Fibroblast of lung (primary cell): ENCODE results near the gene IFIT5. TPM values are rescaled to one million over a fixed set of nuclear protein-coding genes. Genes with fewer than 3 reads are reported as not detected.

ENCODE experiments used
- DNase-seq, 2 donors: peaks; one replicate each; pipeline versions ENCODE4 v3.0.0 to v3.0.0-alpha.2; 2010; ENCODE audit warnings: low read depth in 2 of 2
- H2AFZ ChIP-seq: 2 replicates; pipeline ENCODE4 v1.5.1; 2012; ENCODE audit warnings: low read length, control low read depth, inconsistent platforms
- H3K27ac ChIP-seq: 2 replicates; pipeline ENCODE4 v1.5.1; 2011; ENCODE audit warnings: low read length, control low read depth; ENCODE audit not compliant: insufficient read depth
- H3K27me3 ChIP-seq: 2 replicates; pipeline ENCODE4 v1.5.1; 2011; ENCODE audit warnings: mild to moderate bottlenecking, low read length; ENCODE audit not compliant: control insufficient read depth, insufficient read depth
- H3K36me3 ChIP-seq: 2 replicates; pipeline ENCODE4 v1.5.1; 2011; ENCODE audit warnings: low read length; ENCODE audit not compliant: control insufficient read depth, insufficient read depth
- H3K4me1 ChIP-seq: 2 replicates; pipeline ENCODE4 v1.5.1; 2011; ENCODE audit warnings: low read length; ENCODE audit not compliant: control insufficient read depth, insufficient read depth; ENCODE audit errors: extremely low read depth
- H3K4me2 ChIP-seq: 2 replicates; pipeline ENCODE4 v1.5.1; 2011; ENCODE audit warnings: low read length, control low read depth; ENCODE audit not compliant: insufficient read depth; ENCODE audit errors: extremely low read depth
- H3K4me3 ChIP-seq, 4 experiments: fragments of 200-600 bp in 1 of 4; sonication (generic) in 1 of 4; replicated peaks in 1 of 4; 2 replicates each; pipeline ENCODE4 v1.5.1; 2011 to 2016; ENCODE audit warnings: low read length in 4 of 4, low read depth in 3 of 4, mild to moderate bottlenecking in 3 of 4, control low read depth in 2 of 4, inconsistent platforms in 1 of 4, mixed read lengths in 1 of 4; ENCODE audit not compliant: insufficient read depth in 1 of 4; ENCODE audit errors: control extremely low read depth in 1 of 4
- H3K79me2 ChIP-seq: 2 replicates; pipeline ENCODE4 v1.5.1; 2012; ENCODE audit warnings: mild to moderate bottlenecking, low read length, inconsistent platforms; ENCODE audit not compliant: control insufficient read depth, insufficient read depth
- H3K9ac ChIP-seq: 2 replicates; pipeline ENCODE4 v1.5.1; 2011; ENCODE audit warnings: mild to moderate bottlenecking, low read length, control low read depth; ENCODE audit not compliant: insufficient read depth
- H3K9me3 ChIP-seq: 2 replicates; pipeline ENCODE4 v1.5.1; 2012; ENCODE audit warnings: low read depth, low read length; ENCODE audit not compliant: control insufficient read depth, insufficient read depth
- H4K20me1 ChIP-seq: 2 replicates; pipeline ENCODE4 v1.5.1; 2011; ENCODE audit warnings: low read length; ENCODE audit not compliant: control insufficient read depth, insufficient read depth; ENCODE audit errors: extremely low read depth
- EZH2 ChIP-seq: IDR thresholded peaks from 2 replicates; pipeline ENCODE4 v1.5.1; 2012; ENCODE audit warnings: low read length, control low read depth, mild to moderate bottlenecking; ENCODE audit errors: missing control alignments
- polyA minus RNA-seq: library from RNA; depleted of rRNA, polyadenylated mRNA; stranded (reverse); fragments of >200 nt; gene quantifications from 2 replicates; pipeline ENCODE4 v1.2.3, GENCODE V29; 2011; ENCODE audit warnings: low replicate concordance
- polyA plus RNA-seq, 2 donors: library from polyadenylated mRNA; depleted of rRNA in 1 of 2; stranded (reverse) in 1 of 2; unstranded in 1 of 2; fragments of >200 nt; gene quantifications; 2 replicates each; pipeline ENCODE4 v1.2.1, GENCODE V29; 2011 to 2012; ENCODE audit warnings: missing spikeins in 1 of 2
- total RNA-seq: library from RNA; depleted of rRNA; stranded (reverse); fragments of >200 nt; gene quantifications from 2 replicates; pipeline ENCODE4 v1.2.1, GENCODE V29; 2014
- TF ChIP-seq, protein P1 (sequence below), 2 donors: IDR thresholded peaks in 1 of 2; conservative IDR thresholded peaks in 1 of 2; 1 replicate in 1 of 2; 2 replicates in 1 of 2; pipeline ENCODE4 v1.5.1; 2011 to 2012; ENCODE audit warnings: low read length in 2 of 2, control low read depth in 1 of 2, inconsistent platforms in 1 of 2, low read depth in 1 of 2, mild to moderate bottlenecking in 1 of 2

IFIT5 gene, protein sequence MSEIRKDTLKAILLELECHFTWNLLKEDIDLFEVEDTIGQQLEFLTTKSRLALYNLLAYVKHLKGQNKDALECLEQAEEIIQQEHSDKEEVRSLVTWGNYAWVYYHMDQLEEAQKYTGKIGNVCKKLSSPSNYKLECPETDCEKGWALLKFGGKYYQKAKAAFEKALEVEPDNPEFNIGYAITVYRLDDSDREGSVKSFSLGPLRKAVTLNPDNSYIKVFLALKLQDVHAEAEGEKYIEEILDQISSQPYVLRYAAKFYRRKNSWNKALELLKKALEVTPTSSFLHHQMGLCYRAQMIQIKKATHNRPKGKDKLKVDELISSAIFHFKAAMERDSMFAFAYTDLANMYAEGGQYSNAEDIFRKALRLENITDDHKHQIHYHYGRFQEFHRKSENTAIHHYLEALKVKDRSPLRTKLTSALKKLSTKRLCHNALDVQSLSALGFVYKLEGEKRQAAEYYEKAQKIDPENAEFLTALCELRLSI
- total RNA-seq (27.7 and 32.7 TPM in 2 replicates), polyA plus RNA-seq (18.3 and 23.5 TPM in 2 replicates), polyA minus RNA-seq (1.4 and 4.3 TPM in 2 replicates)
- polyA plus RNA-seq (2012) = 13.2 and 14.9 TPM in 2 replicates

DNA sequence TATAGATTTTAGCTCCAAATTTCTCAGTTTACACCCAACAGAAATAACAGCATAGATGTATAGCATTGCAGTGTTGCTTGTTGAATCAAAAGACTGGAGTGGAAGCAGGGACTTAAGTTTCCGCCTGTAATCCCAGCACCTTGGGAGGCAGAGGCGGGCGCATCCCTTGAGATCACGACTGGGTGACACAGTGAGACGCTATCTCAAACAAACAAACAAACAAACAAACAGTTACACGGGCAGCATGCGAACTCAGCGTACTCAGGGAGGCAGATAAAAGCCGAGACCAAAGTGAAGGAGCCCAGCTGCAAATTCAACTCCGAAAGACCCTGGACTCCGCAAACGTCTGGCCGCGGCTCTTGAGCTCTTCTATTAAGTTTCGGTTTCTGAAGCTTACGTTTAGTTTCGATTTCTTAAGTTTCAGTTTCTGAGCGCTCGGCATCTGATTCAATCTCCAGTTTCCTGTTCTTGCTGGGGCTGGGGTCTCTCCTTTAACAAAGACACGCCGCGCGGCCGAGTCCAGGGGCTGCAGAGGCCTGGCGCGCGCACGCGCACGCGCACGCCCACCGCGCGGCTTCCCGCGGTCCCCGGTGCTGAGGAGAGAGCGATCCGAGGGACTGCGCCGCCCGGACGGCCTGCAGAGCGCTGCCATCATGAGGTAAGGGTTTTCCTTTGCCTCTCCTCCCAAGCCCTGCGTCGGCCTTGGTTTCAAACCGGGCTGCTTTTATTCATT, at the start of gene IFIT5:
Gene IFIT5 (plus strand): TSS at position 423 of the 733 bp plus-strand sequence. CDS start 231 bp downstream, at position 654.
- Histone ChIP-seq H3K4me2 (peak within 1 kb of the TSS; percentile 84), H3K36me3 (no peaks in the 10 kb centered on the region), H3K27ac (peak within 1 kb of the TSS; percentile 94), H4K20me1 (no peaks in the 10 kb centered on the region), H3K9me3 (no peaks in the 10 kb centered on the region), H3K27me3 (no peaks in the 10 kb centered on the region), H3K9ac (peak within 1 kb of the TSS; percentile 88), H3K79me2 (peaks cover 24% of the 10 kb centered on the region), H3K4me3 (peak within 1 kb of the TSS; percentile 75 to 86 (median 83)), H3K4me1 (peaks cover 5% of the 10 kb centered on the region), H2AFZ (peak within 1 kb of the TSS; percentile 86)
- TF ChIP-seq, protein P1, sequence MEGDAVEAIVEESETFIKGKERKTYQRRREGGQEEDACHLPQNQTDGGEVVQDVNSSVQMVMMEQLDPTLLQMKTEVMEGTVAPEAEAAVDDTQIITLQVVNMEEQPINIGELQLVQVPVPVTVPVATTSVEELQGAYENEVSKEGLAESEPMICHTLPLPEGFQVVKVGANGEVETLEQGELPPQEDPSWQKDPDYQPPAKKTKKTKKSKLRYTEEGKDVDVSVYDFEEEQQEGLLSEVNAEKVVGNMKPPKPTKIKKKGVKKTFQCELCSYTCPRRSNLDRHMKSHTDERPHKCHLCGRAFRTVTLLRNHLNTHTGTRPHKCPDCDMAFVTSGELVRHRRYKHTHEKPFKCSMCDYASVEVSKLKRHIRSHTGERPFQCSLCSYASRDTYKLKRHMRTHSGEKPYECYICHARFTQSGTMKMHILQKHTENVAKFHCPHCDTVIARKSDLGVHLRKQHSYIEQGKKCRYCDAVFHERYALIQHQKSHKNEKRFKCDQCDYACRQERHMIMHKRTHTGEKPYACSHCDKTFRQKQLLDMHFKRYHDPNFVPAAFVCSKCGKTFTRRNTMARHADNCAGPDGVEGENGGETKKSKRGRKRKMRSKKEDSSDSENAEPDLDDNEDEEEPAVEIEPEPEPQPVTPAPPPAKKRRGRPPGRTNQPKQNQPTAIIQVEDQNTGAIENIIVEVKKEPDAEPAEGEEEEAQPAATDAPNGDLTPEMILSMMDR (conservative IDR thresholded peaks at IDR 0.05 in 1 of 2, IDR thresholded peaks at IDR 0.05 in 1 of 2; ENCODE audit: low read depth in 1 of 2, low read length in 2 of 2) = no peak
- no peak for TF ChIP-seq EZH2
- peak; percentile 73 to 82 for DNase-seq

DNA sequence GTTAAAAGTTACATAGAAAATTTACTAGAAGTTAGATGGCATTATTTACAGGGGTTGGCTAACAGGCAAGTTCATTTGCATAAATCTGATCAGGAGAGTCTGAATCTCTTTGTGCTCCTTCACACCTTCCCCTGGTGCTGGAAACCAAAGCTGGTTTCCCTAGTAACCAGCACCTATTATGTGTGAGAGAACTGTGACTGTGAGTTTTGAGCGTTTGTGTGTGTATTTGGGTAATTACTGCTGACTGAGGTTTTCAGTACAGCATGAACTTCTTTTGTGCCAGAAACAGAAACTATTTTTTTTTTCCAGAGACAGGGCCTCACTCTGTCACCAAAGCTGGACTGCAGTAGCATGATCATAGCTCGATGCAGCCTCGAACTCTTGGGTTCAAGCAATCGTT, 46.8 kb upstream of the IFIT5 start:
- Histone ChIP-seq H4K20me1 (no peaks in the 10 kb centered on the region), H3K4me3 (no peak overlapping the region), H3K9me3 (no peaks in the 10 kb centered on the region), H3K9ac (no peak overlapping the region), H3K27me3 (no peaks in the 10 kb centered on the region), H3K4me1 (no peaks in the 10 kb centered on the region), H3K79me2 (no peaks in the 10 kb centered on the region), H3K36me3 (no peaks in the 10 kb centered on the region), H2AFZ (no peak overlapping the region), H3K4me2 (no peak overlapping the region), H3K27ac (no peak overlapping the region)
- no peak for TF ChIP-seq EZH2
- TF ChIP-seq, protein P1 (conservative IDR thresholded peaks at IDR 0.05 in 1 of 2, IDR thresholded peaks at IDR 0.05 in 1 of 2; ENCODE audit: low read depth in 1 of 2, low read length in 2 of 2) = no peak
- DNase-seq = no peak

DNA sequence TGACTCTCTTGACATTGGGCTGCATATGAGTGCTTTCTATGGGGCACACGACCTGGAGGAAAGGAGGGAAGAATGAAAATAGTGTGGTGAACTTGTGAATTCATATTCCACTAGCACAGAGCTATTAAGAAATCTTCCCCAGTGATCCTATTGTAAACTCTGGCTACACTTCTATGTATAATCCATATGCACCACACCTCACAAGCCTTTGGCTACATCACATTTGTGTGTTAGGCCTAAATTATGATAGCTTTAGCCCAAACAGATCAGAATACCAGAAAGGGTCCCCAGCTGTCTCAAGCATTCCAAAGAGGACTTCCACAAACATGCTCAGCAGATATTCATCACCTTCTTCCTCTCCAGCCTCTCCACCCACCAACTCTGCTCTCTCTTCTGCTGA, 46.2 kb upstream of the IFIT5 start:
- TF ChIP-seq EZH2 = no peak
- TF ChIP-seq, protein P1 (conservative IDR thresholded peaks at IDR 0.05 in 1 of 2, IDR thresholded peaks at IDR 0.05 in 1 of 2; ENCODE audit: low read depth in 1 of 2, low read length in 2 of 2) = no peak
- Histone ChIP-seq H3K27me3 (no peaks in the 10 kb centered on the region), H3K4me2 (no peak overlapping the region), H3K9ac (no peak overlapping the region), H3K36me3 (no peaks in the 10 kb centered on the region), H3K4me1 (no peaks in the 10 kb centered on the region), H4K20me1 (no peaks in the 10 kb centered on the region), H3K27ac (no peak overlapping the region), H2AFZ (no peak overlapping the region), H3K79me2 (no peaks in the 10 kb centered on the region), H3K4me3 (no peak overlapping the region), H3K9me3 (no peaks in the 10 kb centered on the region)
- DNase-seq = no peak
